GM23338 (cell line): ENCODE measurements around the gene PAQR6.

Experiments used
- CTCF ChIP-seq, 2 experiments: fragments of 200-600 bp in 1 of 2; sonication (generic) in 1 of 2; conservative IDR thresholded peaks; 2 replicates each; pipeline versions ENCODE4 v1.5.1 to v1.6.1; 2016 to 2017; ENCODE audit warnings: antibody characterized with exemption in 2 of 2, low read depth in 2 of 2, mild to moderate bottlenecking in 2 of 2, moderate library complexity in 1 of 2
- POLR2AphosphoS5 ChIP-seq: IDR thresholded peaks from 2 replicates; pipeline ENCODE4 v1.6.1; 2016; ENCODE audit warnings: antibody characterized with exemption, low read depth

DNA sequence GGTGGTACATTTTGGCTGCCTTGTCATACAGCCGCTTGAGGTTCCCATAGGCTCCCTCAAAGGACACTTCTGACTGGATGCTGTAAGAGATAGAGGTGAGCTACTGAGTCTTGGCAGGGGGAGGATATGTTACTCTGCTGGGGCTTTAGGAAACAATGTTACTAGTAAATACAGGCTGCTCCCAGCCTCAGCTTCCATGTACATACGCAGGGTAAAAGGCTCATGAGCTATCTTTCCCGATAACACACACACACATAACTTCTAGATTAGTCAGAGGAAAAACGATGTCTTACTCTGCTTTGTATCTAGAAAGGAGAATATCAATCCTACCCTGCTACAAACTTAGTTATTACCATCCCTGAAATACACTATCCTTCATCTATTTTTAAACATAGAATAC, 20.5 kb upstream of the PAQR6 start:
- TF ChIP-seq CTCF (conservative IDR thresholded peaks at IDR 0.05; ENCODE audit: low read depth in 2 of 2) = no peak
- TF ChIP-seq POLR2AphosphoS5 = no peak
